ENCODE data around the gene LARGE1. TPM values are rescaled to one million over a fixed set of nuclear protein-coding genes. Genes with fewer than 3 reads are reported as not detected.

Gene LARGE1
- total and polyA plus RNA-seq, 2 of the 4 experiments (the other 2 are of a cell fraction) = 6.2 to 12.4 TPM

GRCh38 chr22:33854724-33855123 lies 65.6 kb downstream of the LARGE1 start:
- ATAC-seq (ENCODE audit: low read depth) (no peak), DNase-seq (no peak)
- peaks cover 12% of the 10 kb centered on the region; the same call in 1 of the 2 replicates for H3K4me1 ChIP-seq (ENCODE audit: control insufficient read depth, insufficient read depth, low read length)
- H3K4me3 ChIP-seq (ENCODE audit: insufficient read depth, low read depth, low read length) = no peak overlapping the region
- no peak overlapping the region for H3K27ac ChIP-seq (ENCODE audit: insufficient read depth, low read length)
- H3K27me3 ChIP-seq (ENCODE audit: control insufficient read depth, insufficient read depth, low read length) = no peaks in the 10 kb centered on the region
- H4K8ac ChIP-seq (ENCODE audit: low read depth in 2 of 2, low read length in 2 of 2) = no peak overlapping the region; a peak in 1 of 4 replicates
- H3K4ac ChIP-seq (ENCODE audit: low read depth, low read length) = no peak overlapping the region; the same call in 1 of the 2 replicates
- H2BK120ac ChIP-seq (ENCODE audit: low read depth, low read length) = no peak overlapping the region
- H2BK5ac ChIP-seq (ENCODE audit: low read depth, low read length, poor library complexity, severe bottlenecking) = no peak overlapping the region
- no TSS peak for BruUV-seq (replicated peaks)
- no peaks in the 10 kb centered on the region; the same call in 1 of the 2 replicates for H4K20me1 ChIP-seq (ENCODE audit: insufficient read depth, low read length)
- WGBS, 2 experiments (ENCODE audit: extremely low coverage in 2 of 2, insufficient read length in 1 of 2) = 89% methylated on average over 5 of the region's 11 CpGs; no CpG with 5 or more reads in 1 of the 2 experiments
- CTCF ChIA-PET = no interaction called here
- no peak overlapping the region for H3K18ac ChIP-seq (ENCODE audit: low read depth, low read length)
- H2AK9ac ChIP-seq (replicated peaks; ENCODE audit: low read depth, low read length, poor library complexity) = no peak overlapping the region
- dilution Hi-C loops (cut with HindIII; ENCODE audit: low sequenced_read_pairs, unreplicated experiment) (no loop called here), intact Hi-C loops (cut with micrococcal nuclease) (loop anchor here (5.0 kb wide), 1 partner anchor 62 kb away; no protein-coding TSS in a partner anchor), in situ Hi-C loops (cut with MboI; ENCODE audit: low sequenced_read_pairs) (no loop called here)
- H3K9me1 ChIP-seq (ENCODE audit: insufficient read depth, low read length) = no peaks in the 10 kb centered on the region; the same call in none of the 2 replicates
- no peak overlapping the region for H3K56ac ChIP-seq (ENCODE audit: extremely low read depth, insufficient read depth, low read length)
- H3K9ac ChIP-seq (ENCODE audit: low read depth, low read length) = no peak overlapping the region
- POLR2A ChIA-PET (ENCODE audit: unreplicated experiment) = no interaction called here
- H3K4me2 ChIP-seq (ENCODE audit: low read depth, low read length) = no peak overlapping the region
- H2BK20ac ChIP-seq (ENCODE audit: low read depth, low read length) = no peak overlapping the region
- peaks cover 18 to 34% of the 10 kb centered on the region in 2 experiments; a peak in 3 of 4 replicates for H3K79me1 ChIP-seq (ENCODE audit: low read depth in 1 of 2, low read length in 2 of 2)
- H2AK5ac ChIP-seq (ENCODE audit: low read depth, low read length) = no peak overlapping the region
- H4K91ac ChIP-seq (ENCODE audit: insufficient read depth, low read depth, low read length) = no peak overlapping the region
- H4K5ac ChIP-seq (ENCODE audit: low read depth, low read length) = no peak overlapping the region; the same call in 1 of the 2 replicates
- H3K9me3 ChIP-seq (ENCODE audit: control insufficient read depth, insufficient read depth, low read length) = no peaks in the 10 kb centered on the region
- no peak overlapping the region for H2BK15ac ChIP-seq (ENCODE audit: low read depth, low read length)
- no peak overlapping the region for H2AFZ ChIP-seq (replicated peaks; ENCODE audit: low read length, poor library complexity)
- TF ChIP-seq BHLHE40 (IDR thresholded peaks at IDR 0.05; ENCODE audit: low read depth, low read length) = no peak
- TF ChIP-seq POLR2A (IDR thresholded peaks at IDR 0.05; ENCODE audit: low read depth, low read length) = no peak
- no peak for TF ChIP-seq USF2 (IDR thresholded peaks at IDR 0.05; ENCODE audit: low read depth, low read length)
- TF ChIP-seq MAZ (IDR thresholded peaks at IDR 0.05; ENCODE audit: borderline replicate concordance, low read depth, low read length) = no peak
- no peak for TF ChIP-seq MAFK (IDR thresholded peaks at IDR 0.05; ENCODE audit: low read depth, low read length)
- TF ChIP-seq FOS (IDR thresholded peaks at IDR 0.05; ENCODE audit: low read depth, low read length) = no peak
- TF ChIP-seq RCOR1 (IDR thresholded peaks at IDR 0.05; ENCODE audit: insufficient replicate concordance, low read length) = no peak
- H3K23ac ChIP-seq (ENCODE audit: low read depth, low read length) = no peak overlapping the region
- no peak overlapping the region for H3K14ac ChIP-seq (replicated peaks; ENCODE audit: low read depth, low read length)
- H3K36me3 ChIP-seq (ENCODE audit: control insufficient read depth, insufficient read depth, low read length) = no peaks in the 10 kb centered on the region

All from IMR-90 (cell line).